HepG2 (cell line): Measurements from ENCODE around the gene ICAM2. TPM values are rescaled to one million over a fixed set of nuclear protein-coding genes. Genes with fewer than 3 reads are reported as not detected.

ENCODE experiments used
- BHLHE40 ChIP-seq: IDR thresholded peaks from 2 replicates; pipeline ENCODE4 v1.6.1; 2011; ENCODE audit warnings: low read length, improper control_type of control experiment
- EEA1 ChIP-seq: sonication (generic); formaldehyde crosslinking; IDR thresholded peaks from 2 replicates; pipeline ENCODE4 v1.5.1; 2020; ENCODE audit warnings: mild to moderate bottlenecking, missing genetic modification reagents, borderline replicate concordance
- MAF1 ChIP-seq: sonication (generic); formaldehyde crosslinking; IDR thresholded peaks from 2 replicates; pipeline ENCODE4 v1.5.0; 2020; ENCODE audit warnings: missing genetic modification reagents, borderline replicate concordance
- TARDBP ChIP-seq: sonication (generic); formaldehyde crosslinking; IDR thresholded peaks from 2 replicates; pipeline ENCODE4 v1.8.0; 2022; ENCODE audit warnings: mild to moderate bottlenecking, missing genetic modification reagents
- ZBTB8A ChIP-seq: sonication (generic); formaldehyde crosslinking; IDR thresholded peaks from 2 replicates; pipeline ENCODE4 v1.4.0; 2020; ENCODE audit warnings: mild to moderate bottlenecking, low read depth, missing genetic modification reagents, borderline replicate concordance
- ZNF431 ChIP-seq: sonication (generic); formaldehyde crosslinking; IDR thresholded peaks from 2 replicates; pipeline ENCODE4 v1.9.0; 2022; ENCODE audit warnings: missing genetic modification reagents, low read depth, mild to moderate bottlenecking, borderline replicate concordance
- ZNF556 ChIP-seq: sonication (generic); formaldehyde crosslinking; IDR thresholded peaks from 2 replicates; pipeline ENCODE4 v1.4.0; 2020; ENCODE audit warnings: mild to moderate bottlenecking, missing genetic modification reagents, borderline replicate concordance
- ZNF644 ChIP-seq: IDR thresholded peaks from 2 replicates; pipeline ENCODE4 v1.6.1; 2016; ENCODE audit warnings: low read depth
- ZNF878 ChIP-seq: sonication (generic); formaldehyde crosslinking; IDR thresholded peaks from 2 replicates; pipeline ENCODE4 v1.8.1; 2023; ENCODE audit warnings: mild to moderate bottlenecking, missing genetic modification reagents, moderate library complexity
- polyA plus RNA-seq, 8 experiments: library from polyadenylated mRNA; depleted of rRNA in 3 of 8; stranded (reverse) in 7 of 8; unstranded in 1 of 8; fragments of >200 nt; fragmentation: Illumina TruSeq in 4 of 8; extraction: Trizol in 4 of 8; gene quantifications; 2 replicates each; pipeline versions ENCODE4 v1.2.1 to v1.2.3, GENCODE V29; 2011 to 2016; ENCODE audit warnings: low read depth in 4 of 8, missing spikeins in 1 of 8, mixed read lengths in 1 of 8; ENCODE audit not compliant: insufficient read depth in 1 of 8
- total RNA-seq, 5 experiments: library from RNA; depleted of rRNA; stranded (reverse); fragments of >200 nt; fragmentation: Illumina TruSeq; extraction: Trizol; gene quantifications; 2 replicates each; pipeline ENCODE4 v1.2.3, GENCODE V29; 2016; ENCODE audit warnings: low read depth in 1 of 5
- TF ChIP-seq, protein P1 (sequence below): sonication (generic); formaldehyde crosslinking; IDR thresholded peaks from 2 replicates; pipeline ENCODE4 v1.4.0; 2020; ENCODE audit warnings: mild to moderate bottlenecking, missing genetic modification reagents, borderline replicate concordance
- TF ChIP-seq, protein P2 (sequence below): sonication (generic); formaldehyde crosslinking; IDR thresholded peaks from 2 replicates; pipeline ENCODE4 v1.8.1; 2023; ENCODE audit warnings: mild to moderate bottlenecking, missing genetic modification reagents
- TF ChIP-seq, protein P3 (sequence below): sonication (generic); formaldehyde crosslinking; IDR thresholded peaks from 2 replicates; pipeline ENCODE4 v1.4.0; 2020; ENCODE audit warnings: missing genetic modification reagents
- TF ChIP-seq, protein P4 (sequence below), 2 experiments: fragments of 450-650 bp in 1 of 2; sonication (generic) in 1 of 2; formaldehyde crosslinking in 1 of 2; IDR thresholded peaks; 2 replicates each; pipeline versions ENCODE4 v1.6.1 to v1.8.0; 2016 to 2022; ENCODE audit warnings: antibody characterized with exemption in 1 of 2, mild to moderate bottlenecking in 1 of 2, missing genetic modification reagents in 1 of 2

Gene ICAM2
- total and polyA plus RNA-seq, 2 of the 13 experiments (the other 11 are each of a cell fraction or from before 2014, with no cell fraction given), result 10.9 to 20.8 TPM

DNA sequence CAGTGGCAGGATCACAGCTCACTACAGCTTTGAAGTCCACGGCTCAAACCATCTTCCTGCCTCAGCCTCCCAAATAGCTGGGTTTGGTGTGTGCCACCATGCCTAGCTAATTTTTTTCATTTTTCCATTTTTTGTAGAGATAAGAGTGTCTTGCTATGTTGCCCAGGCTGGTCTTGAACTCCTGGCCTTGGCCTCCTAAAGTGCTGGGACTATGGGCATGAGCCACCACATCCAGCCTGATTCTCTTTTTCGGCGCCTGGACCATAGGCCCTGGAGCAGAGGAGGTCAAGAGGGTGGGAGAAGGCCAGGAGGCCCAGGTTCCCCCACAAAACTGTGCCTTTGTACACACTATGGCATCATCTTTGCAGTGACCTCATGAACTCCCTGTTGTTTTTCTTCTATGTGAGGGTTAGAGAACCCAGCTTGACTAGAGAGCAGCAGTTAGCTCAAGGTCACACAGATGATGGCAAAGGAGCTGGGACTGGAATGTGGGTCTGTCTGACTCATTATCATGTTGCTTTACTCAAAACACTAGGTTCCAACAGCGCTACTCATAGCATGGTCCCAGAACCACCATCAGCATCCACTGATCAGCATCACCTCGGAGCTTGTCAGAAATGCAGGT lies 64.0 kb downstream of the ICAM2 start (continued):
- TF ChIP-seq ZNF644 (CRISPR knock-in tag), result peak; percentile 65; the same call in 1 of the 2 replicates
- TF ChIP-seq, protein P1, sequence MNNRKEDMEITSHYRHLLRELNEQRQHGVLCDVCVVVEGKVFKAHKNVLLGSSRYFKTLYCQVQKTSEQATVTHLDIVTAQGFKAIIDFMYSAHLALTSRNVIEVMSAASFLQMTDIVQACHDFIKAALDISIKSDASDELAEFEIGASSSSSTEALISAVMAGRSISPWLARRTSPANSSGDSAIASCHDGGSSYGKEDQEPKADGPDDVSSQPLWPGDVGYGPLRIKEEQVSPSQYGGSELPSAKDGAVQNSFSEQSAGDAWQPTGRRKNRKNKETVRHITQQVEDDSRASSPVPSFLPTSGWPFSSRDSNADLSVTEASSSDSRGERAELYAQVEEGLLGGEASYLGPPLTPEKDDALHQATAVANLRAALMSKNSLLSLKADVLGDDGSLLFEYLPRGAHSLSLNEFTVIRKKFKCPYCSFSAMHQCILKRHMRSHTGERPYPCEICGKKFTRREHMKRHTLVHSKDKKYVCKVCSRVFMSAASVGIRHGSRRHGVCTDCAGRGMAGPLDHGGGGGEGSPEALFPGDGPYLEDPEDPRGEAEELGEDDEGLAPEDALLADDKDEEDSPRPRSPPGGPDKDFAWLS (CRISPR knock-in tag), result no peak
- TF ChIP-seq, protein P2, sequence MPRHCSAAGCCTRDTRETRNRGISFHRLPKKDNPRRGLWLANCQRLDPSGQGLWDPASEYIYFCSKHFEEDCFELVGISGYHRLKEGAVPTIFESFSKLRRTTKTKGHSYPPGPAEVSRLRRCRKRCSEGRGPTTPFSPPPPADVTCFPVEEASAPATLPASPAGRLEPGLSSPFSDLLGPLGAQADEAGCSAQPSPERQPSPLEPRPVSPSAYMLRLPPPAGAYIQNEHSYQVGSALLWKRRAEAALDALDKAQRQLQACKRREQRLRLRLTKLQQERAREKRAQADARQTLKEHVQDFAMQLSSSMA, result no peak
- no peak for TF ChIP-seq EEA1
- TF ChIP-seq BHLHE40, result no peak
- TF ChIP-seq, protein P3, sequence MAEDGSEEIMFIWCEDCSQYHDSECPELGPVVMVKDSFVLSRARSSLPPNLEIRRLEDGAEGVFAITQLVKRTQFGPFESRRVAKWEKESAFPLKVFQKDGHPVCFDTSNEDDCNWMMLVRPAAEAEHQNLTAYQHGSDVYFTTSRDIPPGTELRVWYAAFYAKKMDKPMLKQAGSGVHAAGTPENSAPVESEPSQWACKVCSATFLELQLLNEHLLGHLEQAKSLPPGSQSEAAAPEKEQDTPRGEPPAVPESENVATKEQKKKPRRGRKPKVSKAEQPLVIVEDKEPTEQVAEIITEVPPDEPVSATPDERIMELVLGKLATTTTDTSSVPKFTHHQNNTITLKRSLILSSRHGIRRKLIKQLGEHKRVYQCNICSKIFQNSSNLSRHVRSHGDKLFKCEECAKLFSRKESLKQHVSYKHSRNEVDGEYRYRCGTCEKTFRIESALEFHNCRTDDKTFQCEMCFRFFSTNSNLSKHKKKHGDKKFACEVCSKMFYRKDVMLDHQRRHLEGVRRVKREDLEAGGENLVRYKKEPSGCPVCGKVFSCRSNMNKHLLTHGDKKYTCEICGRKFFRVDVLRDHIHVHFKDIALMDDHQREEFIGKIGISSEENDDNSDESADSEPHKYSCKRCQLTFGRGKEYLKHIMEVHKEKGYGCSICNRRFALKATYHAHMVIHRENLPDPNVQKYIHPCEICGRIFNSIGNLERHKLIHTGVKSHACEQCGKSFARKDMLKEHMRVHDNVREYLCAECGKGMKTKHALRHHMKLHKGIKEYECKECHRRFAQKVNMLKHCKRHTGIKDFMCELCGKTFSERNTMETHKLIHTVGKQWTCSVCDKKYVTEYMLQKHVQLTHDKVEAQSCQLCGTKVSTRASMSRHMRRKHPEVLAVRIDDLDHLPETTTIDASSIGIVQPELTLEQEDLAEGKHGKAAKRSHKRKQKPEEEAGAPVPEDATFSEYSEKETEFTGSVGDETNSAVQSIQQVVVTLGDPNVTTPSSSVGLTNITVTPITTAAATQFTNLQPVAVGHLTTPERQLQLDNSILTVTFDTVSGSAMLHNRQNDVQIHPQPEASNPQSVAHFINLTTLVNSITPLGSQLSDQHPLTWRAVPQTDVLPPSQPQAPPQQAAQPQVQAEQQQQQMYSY, result no peak
- no peak for TF ChIP-seq MAF1 (CRISPR knock-in tag)
- no peak for TF ChIP-seq ZNF431
- TF ChIP-seq ZBTB8A (CRISPR knock-in tag), result no peak
- TF ChIP-seq, protein P4, sequence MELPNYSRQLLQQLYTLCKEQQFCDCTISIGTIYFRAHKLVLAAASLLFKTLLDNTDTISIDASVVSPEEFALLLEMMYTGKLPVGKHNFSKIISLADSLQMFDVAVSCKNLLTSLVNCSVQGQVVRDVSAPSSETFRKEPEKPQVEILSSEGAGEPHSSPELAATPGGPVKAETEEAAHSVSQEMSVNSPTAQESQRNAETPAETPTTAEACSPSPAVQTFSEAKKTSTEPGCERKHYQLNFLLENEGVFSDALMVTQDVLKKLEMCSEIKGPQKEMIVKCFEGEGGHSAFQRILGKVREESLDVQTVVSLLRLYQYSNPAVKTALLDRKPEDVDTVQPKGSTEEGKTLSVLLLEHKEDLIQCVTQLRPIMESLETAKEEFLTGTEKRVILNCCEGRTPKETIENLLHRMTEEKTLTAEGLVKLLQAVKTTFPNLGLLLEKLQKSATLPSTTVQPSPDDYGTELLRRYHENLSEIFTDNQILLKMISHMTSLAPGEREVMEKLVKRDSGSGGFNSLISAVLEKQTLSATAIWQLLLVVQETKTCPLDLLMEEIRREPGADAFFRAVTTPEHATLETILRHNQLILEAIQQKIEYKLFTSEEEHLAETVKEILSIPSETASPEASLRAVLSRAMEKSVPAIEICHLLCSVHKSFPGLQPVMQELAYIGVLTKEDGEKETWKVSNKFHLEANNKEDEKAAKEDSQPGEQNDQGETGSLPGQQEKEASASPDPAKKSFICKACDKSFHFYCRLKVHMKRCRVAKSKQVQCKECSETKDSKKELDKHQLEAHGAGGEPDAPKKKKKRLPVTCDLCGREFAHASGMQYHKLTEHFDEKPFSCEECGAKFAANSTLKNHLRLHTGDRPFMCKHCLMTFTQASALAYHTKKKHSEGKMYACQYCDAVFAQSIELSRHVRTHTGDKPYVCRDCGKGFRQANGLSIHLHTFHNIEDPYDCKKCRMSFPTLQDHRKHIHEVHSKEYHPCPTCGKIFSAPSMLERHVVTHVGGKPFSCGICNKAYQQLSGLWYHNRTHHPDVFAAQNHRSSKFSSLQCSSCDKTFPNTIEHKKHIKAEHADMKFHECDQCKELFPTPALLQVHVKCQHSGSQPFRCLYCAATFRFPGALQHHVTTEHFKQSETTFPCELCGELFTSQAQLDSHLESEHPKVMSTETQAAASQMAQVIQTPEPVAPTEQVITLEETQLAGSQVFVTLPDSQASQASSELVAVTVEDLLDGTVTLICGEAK (IDR thresholded peaks at IDR 0.05), result no peak
- TF ChIP-seq, protein P4 (CRISPR knock-in tag; IDR thresholded peaks at IDR 0.05), result no peak
- no peak for TF ChIP-seq TARDBP (CRISPR knock-in tag)
- peak; percentile 57; the same call in 1 of the 2 replicates for TF ChIP-seq ZNF878
- no peak for TF ChIP-seq ZNF556 (CRISPR knock-in tag)
